Stimulated activated CD4-positive, alpha-beta T cell treated with anti-CD3 and anti-CD28 coated beads, TNF-alpha, amount 100 ng/mL, for 4 hours (primary cell): Measurements from ENCODE around the gene OR2AT4.
"Not testable (repeated sequence)": the region's sequence is repeated elsewhere in the genome, so short reads cannot be mapped to it uniquely, and the experiment has no call there.

Source experiments
- DNase-seq, 3 experiments: peaks; one replicate each; pipeline ENCODE4 v3.0.0-alpha.2; 2020; ENCODE audit warnings: low read depth in 3 of 3

The OR2AT4 gene

DNA sequence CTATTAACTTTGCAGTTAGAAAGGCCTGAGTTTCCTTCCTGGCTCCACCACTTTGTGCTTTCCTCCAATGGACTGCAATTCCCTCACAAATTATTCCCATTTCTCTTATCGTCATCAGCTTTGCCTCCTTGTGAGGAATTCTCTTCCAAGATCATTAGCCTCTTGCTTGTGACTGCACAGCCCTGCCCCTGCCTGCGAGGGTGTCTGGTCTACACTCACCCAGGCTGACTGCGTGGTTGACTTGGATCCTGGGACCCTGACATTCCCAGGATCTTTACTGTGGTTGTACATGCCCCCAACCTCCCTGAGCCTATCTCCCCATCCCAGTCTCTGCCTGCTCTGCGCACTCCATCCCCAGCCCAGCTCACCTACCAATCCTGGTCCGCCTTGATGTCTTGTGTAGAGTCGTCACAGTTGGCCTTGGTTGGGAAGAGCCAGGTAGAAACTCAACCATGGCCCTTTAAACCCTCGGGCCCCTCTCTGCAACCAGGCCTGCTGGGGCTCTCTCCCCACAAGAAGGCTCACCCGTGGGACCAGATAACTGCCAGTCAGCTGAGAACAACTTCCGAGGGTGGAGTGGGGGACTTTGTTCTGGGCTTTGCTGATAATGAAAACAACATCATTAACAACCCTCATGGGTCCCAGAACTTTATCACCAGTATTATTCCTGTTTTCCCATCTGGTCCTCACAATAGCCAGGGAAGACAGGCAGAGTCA, at the start of gene OR2AT4:
OR2AT4 (minus strand) TSS at position 421 of the 717 bp plus-strand sequence.
- DNase-seq, result no peak

DNA sequence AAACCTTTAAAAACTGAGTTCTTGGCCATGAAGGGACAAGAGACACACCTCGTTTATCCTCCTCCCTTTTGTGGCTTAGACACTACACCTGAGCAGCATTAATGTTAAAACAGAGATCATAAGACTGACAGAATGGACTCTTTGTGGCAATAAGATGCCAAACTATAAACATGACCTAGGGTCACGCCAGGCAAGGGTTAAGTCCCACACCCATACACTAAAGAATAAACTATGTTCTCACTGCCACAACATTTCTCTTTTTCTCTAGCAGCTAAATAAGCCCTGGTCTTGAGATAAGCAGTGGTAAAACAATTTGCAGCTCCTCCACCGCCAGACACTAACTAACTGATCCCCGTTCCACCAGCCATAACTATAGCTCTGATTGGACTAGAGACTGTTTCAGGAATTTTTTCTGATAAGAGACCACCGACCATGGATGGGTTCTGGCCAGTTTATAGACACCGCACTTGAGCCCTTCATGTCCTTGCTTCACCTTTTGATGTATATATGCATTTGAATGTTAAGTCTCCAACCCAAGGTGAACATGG, 49.4 kb upstream of the OR2AT4 start:
- DNase-seq, result no peak

DNA sequence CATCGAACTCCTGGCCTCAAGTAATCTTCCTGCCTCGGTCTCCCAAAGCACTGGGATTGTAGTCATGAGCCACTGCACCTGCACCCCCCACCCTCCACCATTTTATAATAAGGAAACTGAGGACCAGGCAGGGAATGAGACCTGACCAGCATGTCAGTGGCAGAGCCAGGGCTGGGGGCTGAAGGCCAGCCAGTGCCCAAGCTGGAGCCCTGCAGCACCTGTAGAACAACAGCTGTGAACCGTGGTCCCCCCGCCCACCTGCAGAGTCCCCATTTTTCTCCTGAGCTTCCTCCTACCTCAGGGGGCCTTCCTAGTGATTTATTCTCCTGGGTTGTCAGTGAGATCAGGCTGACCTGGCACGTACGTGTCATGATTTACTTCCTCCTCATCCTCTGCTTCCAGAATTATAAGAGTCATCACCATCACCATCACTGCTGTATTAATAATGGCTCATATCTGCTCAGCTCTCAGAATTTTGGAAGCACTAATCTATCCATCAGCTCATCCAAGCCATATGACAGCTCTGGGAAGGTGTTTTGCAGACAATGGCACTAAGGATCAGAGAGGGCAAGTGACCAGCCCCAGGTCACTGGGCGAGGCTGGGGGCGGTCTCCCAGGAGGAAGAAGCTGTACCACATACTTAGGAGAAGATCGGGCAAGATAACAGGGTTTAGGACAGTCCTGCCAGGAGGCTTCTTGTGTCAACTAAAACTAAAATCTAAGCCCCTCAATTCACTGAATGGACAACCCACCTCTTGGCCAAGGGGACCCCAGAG, 48.7 kb upstream of the OR2AT4 start:
- no peak for DNase-seq

DNA sequence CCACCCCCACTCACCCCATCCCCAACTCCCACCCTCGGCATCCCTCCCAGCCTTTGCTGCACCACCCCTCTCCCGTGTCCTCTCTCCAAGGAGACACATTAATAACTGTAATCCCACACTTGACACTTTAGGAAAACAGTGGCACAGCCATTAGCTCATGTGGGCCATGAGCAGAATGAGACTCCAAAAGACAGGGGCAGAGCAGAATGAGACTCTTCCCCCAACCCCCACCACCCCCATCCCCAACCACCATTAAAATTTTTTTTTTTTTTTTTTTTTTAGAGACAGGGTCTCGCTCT, 48.0 kb upstream of the OR2AT4 start:
- DNase-seq, result no peak

DNA sequence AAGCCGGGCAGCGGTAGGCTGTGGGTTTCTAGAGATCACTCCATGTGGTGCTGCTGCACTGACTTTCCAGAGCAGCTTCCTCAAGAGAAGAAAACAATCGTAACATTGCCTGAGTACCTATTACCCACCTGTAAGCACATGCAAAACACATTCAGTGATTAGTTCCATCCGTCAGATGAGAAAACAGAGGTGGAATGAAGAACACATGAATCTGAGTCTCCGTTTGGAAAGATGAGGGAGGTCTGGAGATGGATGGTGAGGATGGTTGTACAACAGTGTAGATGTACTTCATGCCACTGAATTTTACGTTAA, 46.7 kb upstream of the OR2AT4 start:
- DNase-seq, result no peak

DNA sequence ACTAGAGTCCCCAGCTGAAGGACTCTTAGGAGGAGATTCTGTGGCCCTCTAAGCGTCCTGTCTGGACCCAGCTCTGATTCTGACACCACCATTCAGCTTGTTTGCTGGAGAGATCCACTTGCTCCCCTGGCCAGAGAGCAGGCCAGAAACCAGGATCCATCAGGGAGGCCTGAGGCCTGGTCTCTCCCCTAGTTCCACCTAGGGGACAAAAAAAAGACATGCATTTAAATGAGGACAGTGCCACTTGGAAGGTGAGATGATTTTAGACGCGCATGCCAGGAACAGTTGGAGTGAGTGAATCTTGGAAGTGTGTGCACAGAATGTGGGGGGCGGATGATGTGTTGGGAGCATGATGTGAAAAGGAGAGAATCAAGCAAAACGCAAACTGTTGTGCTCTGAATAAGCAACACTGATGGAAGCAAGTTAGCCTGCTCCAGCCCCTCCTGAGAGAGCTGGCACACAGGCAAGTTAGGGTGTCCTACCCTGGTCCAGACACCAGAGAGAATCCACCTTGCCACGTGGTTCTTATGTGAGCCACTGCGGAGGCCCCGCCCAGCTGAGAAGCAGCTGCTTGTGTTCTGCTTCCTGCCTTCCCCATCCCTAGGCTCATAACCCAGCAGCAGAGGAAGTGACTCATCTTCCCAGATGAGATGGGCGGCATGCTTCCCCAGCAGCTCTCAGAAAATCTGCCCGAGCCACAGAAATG, 46.2 kb upstream of the OR2AT4 start:
- peak; percentile 34 to 68 (median 64) for DNase-seq

DNA sequence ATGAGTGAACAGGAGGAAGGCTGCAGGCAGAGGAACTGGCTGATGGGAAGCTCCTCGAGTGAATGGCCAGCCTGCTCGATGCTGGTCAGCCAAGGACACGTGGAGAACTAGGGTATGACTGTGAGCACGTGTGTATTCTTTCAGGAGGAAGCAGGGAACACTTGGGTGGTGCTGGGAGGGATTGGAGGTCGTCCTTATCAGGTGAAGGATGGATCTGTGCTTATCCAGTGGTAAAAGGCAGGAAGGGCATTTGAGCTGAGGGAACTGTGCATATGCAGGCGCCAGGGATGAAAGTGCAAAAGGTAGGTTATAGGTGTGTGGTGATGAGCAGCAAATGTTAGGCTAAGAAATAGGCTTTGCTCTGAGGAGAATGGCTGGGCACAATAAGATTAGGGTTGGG, 44.5 kb upstream of the OR2AT4 start:
- DNase-seq, result no peak

DNA sequence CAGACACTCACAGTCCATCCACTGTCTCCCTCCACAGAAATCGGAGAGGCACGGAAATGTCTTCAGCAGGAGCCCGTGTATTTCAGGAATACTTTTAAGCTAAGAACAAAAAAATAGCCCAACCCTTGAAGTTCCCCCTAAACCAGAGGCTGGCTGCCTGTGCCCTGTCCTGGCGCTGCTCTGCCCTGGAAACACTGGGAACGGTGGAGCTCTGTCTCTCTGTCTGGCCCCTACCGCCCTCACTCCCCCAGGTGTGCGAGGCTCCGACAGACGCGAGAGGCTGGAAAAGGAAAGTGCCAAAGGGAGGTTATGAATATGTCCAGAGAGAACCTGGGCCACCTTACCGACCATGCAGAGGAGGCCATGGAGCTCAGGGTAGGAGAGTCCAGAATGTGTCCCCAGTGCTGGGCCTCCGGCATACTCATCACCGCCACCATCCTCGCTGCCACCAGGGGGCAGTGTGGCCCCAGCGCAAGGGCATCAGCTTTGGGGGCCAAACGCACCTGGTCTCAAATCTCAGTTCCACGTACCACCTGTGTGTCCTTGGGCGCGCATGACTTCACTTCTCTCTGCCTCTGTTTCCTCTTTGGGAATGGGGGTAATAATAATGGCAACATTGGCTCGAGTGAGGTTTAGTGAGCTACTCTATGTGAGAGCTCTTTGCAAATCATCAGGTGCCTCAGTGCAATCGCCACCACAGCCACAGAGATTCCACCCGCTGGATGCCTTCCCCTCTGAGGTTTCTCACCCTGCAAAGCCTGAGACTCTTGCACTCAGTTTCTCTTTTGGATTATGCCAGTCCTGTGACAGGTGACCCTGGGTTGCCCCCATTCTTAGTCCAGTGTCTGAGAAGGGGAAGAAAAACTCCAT, 43.8 kb upstream of the OR2AT4 start:
- DNase-seq, result peak; percentile 55 to 67 (median 63)

DNA sequence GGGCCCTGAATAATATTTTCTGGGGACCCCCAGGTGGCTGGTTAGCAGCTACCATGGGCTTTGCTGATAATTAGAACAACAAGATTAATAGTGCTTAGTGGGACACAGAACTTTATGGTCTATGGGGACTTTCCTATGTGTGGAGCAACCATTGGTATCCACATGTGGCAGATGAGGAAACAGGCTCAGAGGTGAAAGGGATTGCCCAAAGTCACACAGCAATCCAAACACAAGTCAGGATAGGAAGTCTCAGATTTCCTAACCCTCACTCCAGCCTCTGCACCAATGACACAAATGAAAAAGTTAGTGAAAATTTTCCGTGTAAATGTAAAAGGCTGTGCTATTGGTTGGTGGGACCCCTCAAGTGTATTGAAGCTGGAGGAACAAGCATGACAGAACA, 39.0 kb upstream of the OR2AT4 start:
- no peak for DNase-seq

DNA sequence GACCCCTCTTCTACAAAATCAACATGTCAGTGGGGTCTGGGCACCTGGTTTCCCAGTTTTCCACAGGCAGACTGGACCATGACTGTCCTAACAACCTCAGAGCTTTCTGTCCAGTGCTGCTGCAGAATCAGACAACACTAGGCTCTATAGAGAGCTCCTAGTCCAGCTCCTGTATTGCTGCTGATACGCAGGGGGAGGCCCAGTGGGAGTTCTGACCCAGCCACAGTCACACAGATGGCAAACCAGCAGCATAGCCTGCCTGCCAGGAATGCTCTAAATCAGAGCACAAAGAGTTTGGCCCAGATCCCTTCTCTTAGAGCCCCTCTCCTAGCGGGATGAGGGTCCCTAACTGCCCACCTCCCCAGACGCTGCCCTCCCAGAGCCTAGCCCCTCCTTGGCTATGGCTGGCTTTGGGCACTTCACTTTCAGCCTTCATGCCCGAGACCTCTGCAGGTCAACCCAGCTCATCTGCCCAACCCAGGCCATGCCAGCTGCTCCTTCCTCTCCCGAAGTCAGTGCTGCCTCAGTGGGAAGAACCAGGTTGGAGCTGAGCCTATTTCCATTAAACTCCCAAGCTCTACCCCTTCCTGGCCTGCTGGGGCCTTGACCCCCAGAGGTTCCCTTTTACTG, 38.5 kb upstream of the OR2AT4 start:
- DNase-seq, result no peak

DNA sequence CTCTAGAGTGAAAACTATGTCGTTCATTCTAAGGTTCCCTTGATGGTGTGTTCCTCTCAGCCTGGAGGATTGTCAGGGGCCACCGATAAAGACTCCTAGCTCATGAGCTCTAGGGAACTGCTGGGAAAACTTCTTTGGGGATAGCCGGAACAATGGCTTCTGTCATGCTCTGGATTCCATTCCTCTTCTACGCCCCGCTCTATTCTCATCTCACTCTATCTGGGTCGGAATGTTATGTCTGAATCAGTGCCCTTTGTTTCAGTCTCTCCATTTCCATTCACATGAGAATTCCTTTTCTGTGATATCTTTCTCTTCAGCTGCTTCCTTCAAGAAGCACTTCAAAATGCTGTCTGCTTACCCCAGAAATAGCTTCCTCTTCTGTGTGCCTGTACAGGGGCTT, 37.3 kb upstream of the OR2AT4 start:
- no peak for DNase-seq

DNA sequence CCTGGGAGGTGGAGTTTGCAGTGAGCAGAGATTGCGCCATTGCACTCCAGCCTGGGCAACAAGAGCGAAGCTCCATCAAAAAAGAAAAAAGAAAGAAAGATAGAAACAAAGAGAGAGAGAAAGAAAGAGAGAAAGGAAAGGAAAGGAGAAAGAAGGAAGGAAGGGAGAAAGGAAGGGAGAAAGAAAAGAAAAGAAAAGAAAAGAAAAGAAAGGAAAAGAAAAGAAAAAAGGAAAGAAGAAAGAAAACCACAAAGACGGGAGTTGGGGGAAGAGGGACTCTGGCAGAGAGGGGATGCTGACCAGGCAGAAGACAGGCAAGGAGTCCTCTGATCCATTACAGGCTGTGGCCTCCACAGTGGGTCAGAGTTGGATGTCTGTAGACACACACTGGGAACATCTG, 35.4 kb upstream of the OR2AT4 start:
- no peak for DNase-seq

DNA sequence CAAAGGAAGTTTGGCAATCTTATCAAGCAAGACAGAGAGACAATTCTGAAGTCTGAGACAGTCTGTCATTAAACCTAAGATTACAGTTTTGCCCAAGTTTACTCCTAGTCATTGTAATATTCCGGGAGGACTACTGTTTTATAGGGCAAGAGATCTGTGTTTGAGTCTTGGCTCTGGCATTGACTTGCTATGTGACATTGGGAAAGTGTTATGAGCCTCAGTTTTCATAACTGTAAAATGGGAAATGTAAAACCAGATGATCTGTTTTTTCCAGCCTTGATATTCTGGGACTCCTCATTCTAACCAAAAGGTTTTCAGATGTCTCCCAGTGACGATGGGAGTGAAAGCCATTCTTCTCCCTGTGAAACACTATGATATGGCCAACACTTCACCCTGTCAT, 29.9 kb upstream of the OR2AT4 start:
- no peak for DNase-seq

DNA sequence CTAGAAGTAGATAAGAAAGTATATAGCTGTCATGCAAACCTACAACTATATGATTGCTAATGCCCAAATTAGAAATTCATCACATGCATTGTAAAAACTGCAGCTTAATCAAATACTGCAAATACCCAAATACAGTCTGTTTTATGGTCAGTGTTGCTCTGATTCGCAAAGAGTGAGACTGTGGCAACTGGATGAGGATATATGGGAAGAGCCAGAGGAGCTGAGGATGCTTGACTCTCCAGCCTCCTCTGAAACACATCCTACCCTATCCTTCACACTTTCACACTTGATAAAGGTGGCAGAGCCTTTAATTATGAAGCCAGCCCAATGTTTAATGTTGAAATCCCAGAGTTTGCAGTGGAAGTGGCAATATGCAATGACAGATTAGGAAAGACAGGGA, 21.9 kb upstream of the OR2AT4 start:
- no peak for DNase-seq

DNA sequence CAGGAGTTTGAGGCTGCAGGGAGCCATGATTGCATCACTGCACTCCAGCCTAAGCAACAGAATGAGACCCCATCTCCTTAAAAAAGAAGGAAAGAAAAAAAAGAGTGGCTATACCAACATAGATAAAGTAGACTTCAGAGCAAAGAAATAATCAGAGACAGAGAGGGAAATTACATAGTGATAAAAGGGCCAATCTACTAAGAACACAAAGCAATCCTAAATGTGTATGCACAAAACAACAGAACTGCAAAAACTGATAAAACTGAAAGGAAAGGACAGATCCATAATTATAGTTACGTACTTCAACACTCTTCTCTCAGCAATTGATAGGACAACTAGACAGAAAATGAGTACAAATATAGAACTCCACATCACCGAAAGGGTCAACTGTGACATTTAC, 17.8 kb upstream of the OR2AT4 start:
- no peak for DNase-seq

DNA sequence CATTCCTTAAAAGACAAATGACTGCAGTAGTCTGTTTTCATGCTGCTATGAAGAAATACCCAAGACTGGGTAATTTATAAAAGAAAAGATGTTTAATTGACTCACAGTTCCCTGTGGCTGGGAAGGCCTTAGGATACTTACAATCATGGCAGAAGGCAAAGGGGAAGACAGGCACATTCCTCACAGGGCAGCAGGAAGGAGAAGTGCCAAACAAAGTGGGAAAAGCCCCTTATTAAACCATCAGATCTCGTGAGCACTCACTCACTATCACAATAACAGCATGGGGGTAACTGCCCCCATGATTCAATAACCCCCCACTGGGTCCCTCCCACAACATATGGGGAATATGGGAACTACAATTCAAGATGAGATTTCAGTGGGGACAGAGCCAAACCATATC, 16.4 kb upstream of the OR2AT4 start:
- no peak for DNase-seq

DNA sequence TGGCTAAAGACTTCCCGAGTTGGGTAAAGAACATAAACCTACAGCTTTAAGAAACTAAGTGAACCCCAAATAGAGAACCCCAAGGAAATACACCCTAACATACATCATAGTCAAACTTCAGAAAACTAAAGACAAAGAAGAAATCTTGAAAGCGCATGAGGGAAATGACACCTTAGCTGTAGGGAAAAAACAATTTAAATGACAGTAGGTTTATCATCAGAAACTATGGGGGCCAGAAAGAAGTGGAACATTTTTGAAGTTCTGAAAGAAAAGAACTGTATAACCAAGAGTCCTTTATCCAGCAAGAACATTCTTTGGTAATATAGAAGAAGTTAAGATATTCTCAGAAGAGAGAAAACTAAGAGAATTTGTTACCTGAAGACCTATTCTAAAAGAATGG, 15.5 kb upstream of the OR2AT4 start:
- DNase-seq, result no peak

DNA sequence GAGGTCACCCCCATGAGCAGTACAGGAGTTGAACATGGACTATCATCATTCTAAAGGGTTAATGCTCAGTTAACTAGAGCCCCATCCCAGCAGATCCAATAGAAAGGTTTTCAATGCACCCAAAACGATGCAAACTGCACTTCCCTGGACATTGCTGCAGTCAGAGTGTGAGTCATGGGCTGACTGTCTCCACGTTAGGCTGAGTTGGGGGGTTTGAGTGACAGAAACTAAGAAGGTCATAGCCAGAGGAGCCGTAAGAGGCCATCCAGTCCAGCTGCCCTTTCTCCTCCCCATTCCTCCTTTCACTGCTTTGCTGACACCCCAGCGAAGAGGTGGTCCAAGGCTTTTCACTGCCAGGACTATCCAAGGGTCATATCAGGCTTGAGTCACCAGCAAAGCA, 10.5 kb upstream of the OR2AT4 start:
- no peak for DNase-seq

DNA sequence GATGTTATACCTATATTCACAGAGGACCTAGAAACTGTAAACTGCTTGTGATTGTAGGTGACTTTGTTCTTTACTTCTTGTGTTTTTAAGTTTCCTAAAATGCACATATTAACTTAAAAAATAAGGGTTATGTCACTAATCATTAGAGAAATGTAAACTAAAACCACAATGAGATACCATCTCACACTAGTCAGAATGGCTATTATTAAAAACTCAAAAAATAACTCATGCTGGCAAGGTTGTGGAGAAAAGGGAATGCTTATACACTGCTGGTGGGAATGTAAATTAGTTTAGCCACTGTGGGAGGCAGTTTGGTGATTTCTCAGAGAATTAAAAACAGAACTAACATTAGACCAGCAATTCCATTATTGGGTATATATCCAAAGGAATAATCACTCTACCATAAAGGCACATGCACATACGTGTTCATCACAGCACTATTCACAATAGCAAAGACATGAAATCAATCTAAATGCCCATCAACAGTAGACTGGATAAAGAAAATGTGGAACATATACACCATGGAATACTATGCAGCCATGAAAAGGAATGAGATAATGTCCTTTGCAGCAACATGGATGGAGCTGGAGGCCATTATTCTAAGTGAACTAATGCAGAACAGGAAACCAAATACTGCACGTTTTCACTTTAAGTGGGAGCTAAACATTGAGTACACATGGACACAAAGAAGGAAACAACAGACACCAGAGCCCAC, 9.4 kb upstream of the OR2AT4 start:
- not testable (repeated sequence) for DNase-seq

DNA sequence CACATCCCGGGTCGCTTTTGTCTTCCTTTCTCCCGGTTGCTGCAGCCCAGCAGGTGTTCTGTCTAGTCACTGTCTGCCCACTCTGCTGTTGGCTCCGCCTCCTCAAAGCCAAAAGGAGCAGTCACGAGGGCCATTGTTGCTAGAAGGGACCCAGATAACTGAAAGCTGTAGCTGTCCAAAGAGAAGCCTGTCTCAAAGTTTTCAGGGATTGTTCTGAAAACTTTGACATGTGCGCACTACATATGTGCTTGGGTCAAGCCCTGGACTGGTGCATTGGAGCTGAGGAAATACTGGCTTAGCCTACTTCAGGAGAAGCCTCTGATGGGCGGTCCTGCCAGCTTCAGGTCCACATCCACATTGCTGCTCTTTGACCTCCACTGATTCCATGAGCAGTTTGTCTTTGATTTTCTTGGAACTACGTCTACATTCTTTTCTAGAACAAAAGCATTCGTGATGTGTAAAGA, 8.8 kb upstream of the OR2AT4 start:
- DNase-seq, result no peak
